ENCODE results near the gene DUSP3.

The DUSP3 gene

GRCh38 chr17:43768382-43768781 lies 10.4 kb downstream of the DUSP3 start:
- no peak for DNase-seq (ENCODE audit: low read depth)

GRCh38 chr17:43767713-43768059 lies 11.1 kb downstream of the DUSP3 start:
- DNase-seq (ENCODE audit: low read depth), result no peak

- no peak for DNase-seq (ENCODE audit: low read depth)
Measured at GRCh38 chr17:43767053-43767712, 11.6 kb downstream of the DUSP3 start.

- no peak for DNase-seq (ENCODE audit: low read depth)
Measured at GRCh38 chr17:43766413-43767052, 12.2 kb downstream of the DUSP3 start.

- DNase-seq (ENCODE audit: low read depth), result peak; percentile 91
Measured at GRCh38 chr17:43760254-43760852, 18.4 kb downstream of the DUSP3 start.

GRCh38 chr17:43759836-43760235 lies 18.9 kb downstream of the DUSP3 start:
- no peak for DNase-seq (ENCODE audit: low read depth)

- DNase-seq (ENCODE audit: low read depth), result no peak
Measured at GRCh38 chr17:43758497-43759174, 20.1 kb downstream of the DUSP3 start, which contains the start of gene SOST. Gene SOST, minus strand, starts transcription at chr17:43758791. Its CDS starts 50 bp downstream, at chr17:43758741.

GRCh38 chr17:43758086-43758485 lies 20.7 kb downstream of the DUSP3 start:
- no peak for DNase-seq (ENCODE audit: low read depth)

- no peak for DNase-seq (ENCODE audit: low read depth)
Measured at GRCh38 chr17:43757171-43757660, 21.6 kb downstream of the DUSP3 start.

- no peak for DNase-seq (ENCODE audit: low read depth)
Measured at GRCh38 chr17:43756201-43756600, 22.6 kb downstream of the DUSP3 start.

- no peak for DNase-seq (ENCODE audit: low read depth)
Measured at GRCh38 chr17:43755389-43755875, 23.3 kb downstream of the DUSP3 start.

- DNase-seq (ENCODE audit: low read depth), result no peak
Measured at GRCh38 chr17:43754947-43755346, 23.8 kb downstream of the DUSP3 start.

- no peak for DNase-seq (ENCODE audit: low read depth)
Measured at GRCh38 chr17:43753493-43754129, 25.2 kb downstream of the DUSP3 start.

- DNase-seq (ENCODE audit: low read depth), result no peak
Measured at GRCh38 chr17:43750153-43750552, 28.6 kb downstream of the DUSP3 start.

- no peak for DNase-seq (ENCODE audit: low read depth)
Measured at GRCh38 chr17:43745541-43745940, 33.2 kb downstream of the DUSP3 start.

GRCh38 chr17:43741636-43742035 lies 37.1 kb downstream of the DUSP3 start:
- DNase-seq (ENCODE audit: low read depth), result no peak

GRCh38 chr17:43740541-43740940 lies 38.2 kb downstream of the DUSP3 start:
- no peak for DNase-seq (ENCODE audit: low read depth)

GRCh38 chr17:43737722-43738121 lies 41.1 kb downstream of the DUSP3 start:
- peak; percentile 51 for DNase-seq (ENCODE audit: low read depth)

- DNase-seq (ENCODE audit: low read depth), result no peak
Measured at GRCh38 chr17:43736389-43736788, 42.4 kb downstream of the DUSP3 start.

- peak; percentile 61 for DNase-seq (ENCODE audit: low read depth)
Measured at GRCh38 chr17:43734376-43734775, 44.4 kb downstream of the DUSP3 start.

- no peak for DNase-seq (ENCODE audit: low read depth)
Measured at GRCh38 chr17:43733956-43734355, 44.8 kb downstream of the DUSP3 start.

GRCh38 chr17:43732958-43733357 lies 45.8 kb downstream of the DUSP3 start:
- DNase-seq (ENCODE audit: low read depth), result no peak
